ENCODE data around the gene TENM4. TPM values are rescaled to one million over a fixed set of nuclear protein-coding genes. Genes with fewer than 3 reads are reported as not detected.

TENM4 gene
- total and polyA plus RNA-seq, 10 of the 15 experiments (the other 5 are each of a cell fraction or from before 2014, with no cell fraction given): 0.03 to 0.12 (median 0.06) TPM; not detected in 7

GRCh38 chr11:78825591-78826020 lies 615.2 kb downstream of the TENM4 start:
- Histone ChIP-seq H3K79me2 (ENCODE audit: control insufficient read depth, insufficient read depth, low read length) (no peaks in the 10 kb centered on the region), H4K20me1 (ENCODE audit: control insufficient read depth, insufficient read depth) (no peaks in the 10 kb centered on the region), H3K4me1 (ENCODE audit: control insufficient read depth, insufficient read depth, low read length) (no peaks in the 10 kb centered on the region), H3K9ac (ENCODE audit: control insufficient read depth, insufficient read depth, low read length) (no peak overlapping the region), H3K27me3 (replicated peaks in 1 of 2; ENCODE audit: control insufficient read depth in 2 of 2, insufficient read depth in 2 of 2, low read length in 1 of 2) (no peaks in the 10 kb centered on the region; a peak in 1 of 4 replicates), H3K9me3 (replicated peaks; ENCODE audit: control insufficient read depth, insufficient read depth, low read length) (no peaks in the 10 kb centered on the region), H2AFZ (ENCODE audit: control insufficient read depth, low read depth, low read length) (no peak overlapping the region), H3K36me3 (ENCODE audit: control insufficient read depth in 2 of 2, insufficient read depth in 2 of 2, low read length in 1 of 2) (no peaks in the 10 kb centered on the region), H3K4me2 (ENCODE audit: control insufficient read depth, insufficient read depth) (no peak overlapping the region), H3K4me3 (no peak overlapping the region), H3K27ac (ENCODE audit: control insufficient read depth, insufficient read depth) (no peak overlapping the region)
- ChIA-PET SMC1A (ENCODE audit: uncharacterized antibody, unreplicated experiment) (no interaction called here), POLR2A (no interaction called here), CTCF (interaction anchor here (1.0 to 1.2 kb wide), 2 partner anchors 22 to 110 kb away, joined by 3 read pairs; no protein-coding TSS in a partner anchor), RAD21 (ENCODE audit: unreplicated experiment) (no interaction called here)
- DNase-seq (ENCODE audit: low read depth, low spot score) (no peak), ATAC-seq (no peak), FAIRE-seq (no peak)
- in situ Hi-C loops (cut with MboI): no loop called here
- BruUV-seq (replicated peaks): no TSS peak
- WGBS (ENCODE audit: insufficient coverage, insufficient replicate concordance, low lambda C conversion rate, missing lambda C conversion rate): 90% methylated on average over 1 of the region's 1 CpG
- intact Hi-C loops (cut with micrococcal nuclease; ENCODE audit: unreplicated experiment): no loop called here
- TF ChIP-seq RFX5 (IDR thresholded peaks at IDR 0.05; ENCODE audit: low read depth, low read length) (no peak), TARDBP (IDR thresholded peaks at IDR 0.05; ENCODE audit: borderline replicate concordance) (no peak), POLR2AphosphoS5 (IDR thresholded peaks at IDR 0.05; ENCODE audit: low read length) (no peak), STAT1 (conservative IDR thresholded peaks at IDR 0.05) (no peak), SREBF1 (IDR thresholded peaks at IDR 0.05; ENCODE audit: low read length) (no peak), YBX1 (IDR thresholded peaks at IDR 0.05) (no peak), USF2 (IDR thresholded peaks at IDR 0.05; ENCODE audit: borderline replicate concordance, low read depth, low read length) (no peak), RAD21 (IDR thresholded peaks at IDR 0.05; ENCODE audit: insufficient read depth, low read depth, low read length) (no peak), TCF3 (IDR thresholded peaks at IDR 0.05; ENCODE audit: borderline replicate concordance, insufficient read depth, low read depth, low read length) (no peak), RB1 (IDR thresholded peaks at IDR 0.05; ENCODE audit: borderline replicate concordance) (no peak), CTCF (IDR thresholded peaks at IDR 0.05 in 2 of 3, conservative IDR thresholded peaks at IDR 0.05 in 1 of 3; ENCODE audit: control insufficient read depth in 2 of 3, extremely low read depth in 1 of 3, insufficient read depth in 1 of 3, low read depth in 3 of 3, low read length in 3 of 3) (no peak), CREM (IDR thresholded peaks at IDR 0.05; ENCODE audit: low read depth) (no peak), EZH2 (IDR thresholded peaks at IDR 0.05; ENCODE audit: borderline replicate concordance, control insufficient read depth, low read depth, low read length) (no peak), SUPT20H (IDR thresholded peaks at IDR 0.05; ENCODE audit: borderline replicate concordance, control insufficient read depth, low read depth, low read length) (no peak)
- TF ChIP-seq, protein P1, sequence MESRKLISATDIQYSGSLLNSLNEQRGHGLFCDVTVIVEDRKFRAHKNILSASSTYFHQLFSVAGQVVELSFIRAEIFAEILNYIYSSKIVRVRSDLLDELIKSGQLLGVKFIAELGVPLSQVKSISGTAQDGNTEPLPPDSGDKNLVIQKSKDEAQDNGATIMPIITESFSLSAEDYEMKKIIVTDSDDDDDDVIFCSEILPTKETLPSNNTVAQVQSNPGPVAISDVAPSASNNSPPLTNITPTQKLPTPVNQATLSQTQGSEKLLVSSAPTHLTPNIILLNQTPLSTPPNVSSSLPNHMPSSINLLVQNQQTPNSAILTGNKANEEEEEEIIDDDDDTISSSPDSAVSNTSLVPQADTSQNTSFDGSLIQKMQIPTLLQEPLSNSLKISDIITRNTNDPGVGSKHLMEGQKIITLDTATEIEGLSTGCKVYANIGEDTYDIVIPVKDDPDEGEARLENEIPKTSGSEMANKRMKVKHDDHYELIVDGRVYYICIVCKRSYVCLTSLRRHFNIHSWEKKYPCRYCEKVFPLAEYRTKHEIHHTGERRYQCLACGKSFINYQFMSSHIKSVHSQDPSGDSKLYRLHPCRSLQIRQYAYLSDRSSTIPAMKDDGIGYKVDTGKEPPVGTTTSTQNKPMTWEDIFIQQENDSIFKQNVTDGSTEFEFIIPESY (IDR thresholded peaks at IDR 0.05): no peak
